CD4-positive, alpha-beta T cell (primary cell): ENCODE results near the gene EHD2. TPM values are rescaled to one million over a fixed set of nuclear protein-coding genes. Genes with fewer than 3 reads are reported as not detected.
"Not testable (repeated sequence)": the region's sequence is repeated elsewhere in the genome, so short reads cannot be mapped to it uniquely, and the experiment has no call there.

Experiments used
- ATAC-seq: fragments of 200-7000 bp; cut with Tn5 transposase; one replicate; pipeline ENCODE4 v1.10.0; 2022; ENCODE audit warnings: mild to moderate bottlenecking; ENCODE audit not compliant: poor library complexity
- CTCF ChIA-PET: fragments of 350-600 bp; sonication (Branson Sonifier 250); formaldehyde crosslinking; loops from one replicate; lab custom pipeline; 2021; ENCODE audit warnings: antibody characterized with exemption, inconsistent platforms; lab: Charles Lee
- POLR2A ChIA-PET: fragments of 350-600 bp; sonication (Branson Sonifier 250); formaldehyde crosslinking; loops from one replicate; lab custom pipeline; 2021; ENCODE audit warnings: antibody characterized with exemption, inconsistent platforms; lab: Charles Lee
- DNase-seq, 14 experiments: peaks; one replicate each; pipeline ENCODE4 v3.0.0-alpha.2; 2013 to 2020; ENCODE audit warnings: mixed read lengths in 2 of 14
- H3K27ac ChIP-seq, 2 donors: one replicate each; pipeline versions ENCODE4 v1.5.1 to v1.7.0; 2013; ENCODE audit warnings: low read length in 2 of 2, low read depth in 1 of 2, mild to moderate bottlenecking in 1 of 2
- H3K27me3 ChIP-seq, 2 experiments: 1 replicate in 1 of 2; 2 replicates in 1 of 2; pipeline versions ENCODE4 v1.6.1 to v1.7.0; 2013; ENCODE audit warnings: low read length in 2 of 2, control low read depth in 1 of 2, mild to moderate bottlenecking in 1 of 2, moderate library complexity in 1 of 2; ENCODE audit not compliant: insufficient read depth in 2 of 2, control insufficient read depth in 1 of 2
- H3K36me3 ChIP-seq: one replicate; pipeline ENCODE4 v1.6.1; 2013; ENCODE audit warnings: low read length, control low read depth; ENCODE audit not compliant: insufficient read depth
- H3K4me1 ChIP-seq: one replicate; pipeline ENCODE4 v1.6.1; 2013; ENCODE audit warnings: low read length, control low read depth; ENCODE audit not compliant: insufficient read depth
- H3K4me3 ChIP-seq: one replicate; pipeline ENCODE4 v1.5.1; 2013; ENCODE audit warnings: mild to moderate bottlenecking, low read length, moderate library complexity
- H3K9me3 ChIP-seq, 2 experiments: 1 replicate in 1 of 2; 2 replicates in 1 of 2; pipeline versions ENCODE4 v1.6.1 to v1.7.0; 2013; ENCODE audit warnings: low read length in 2 of 2, mild to moderate bottlenecking in 2 of 2, control low read depth in 1 of 2, moderate library complexity in 1 of 2; ENCODE audit not compliant: control insufficient read depth in 1 of 2, insufficient read depth in 1 of 2
- H3K27ac Mint-ChIP-seq: one replicate; pipeline ENCODE4 v1.8.0; 2020; ENCODE audit warnings: mixed read lengths
- H3K27me3 Mint-ChIP-seq: one replicate; pipeline ENCODE4 v1.8.0; 2021; ENCODE audit warnings: mixed read lengths
- H3K36me3 Mint-ChIP-seq: one replicate; pipeline ENCODE4 v1.8.0; 2021; ENCODE audit warnings: low read depth, mixed read lengths
- H3K4me1 Mint-ChIP-seq: one replicate; pipeline ENCODE4 v1.8.0; 2021; ENCODE audit warnings: low read depth, mixed read lengths
- H3K4me3 Mint-ChIP-seq: one replicate; pipeline ENCODE4 v1.8.0; 2020; ENCODE audit warnings: mild to moderate bottlenecking, mixed read lengths
- H3K9me3 Mint-ChIP-seq: one replicate; pipeline ENCODE4 v1.8.0; 2020; ENCODE audit warnings: mixed read lengths
- CTCF ChIP-seq: fragments of 200-600 bp; IDR thresholded peaks from one replicate; pipeline ENCODE4 v1.8.0; 2022; ENCODE audit warnings: antibody characterized with exemption, mild to moderate bottlenecking
- intact Hi-C, 2 experiments: fragments of 100-400 bp; cut with DNase I in 1 of 2; cut with micrococcal nuclease in 1 of 2; formaldehyde crosslinking; loops; one replicate each; pipeline versions ENCODE4 v1.15.1 to v1.9.0; 2023 to 2025; cut with DNase I, micrococcal nuclease
- total RNA-seq, 174 experiments: library from RNA in 2 of 174; stranded (reverse) in 2 of 174; gene quantifications; one replicate each; pipeline ENCODE4 v1.2.3 and lab custom pipeline; 2021 to 2026

EHD2 gene
- total RNA-seq, 2 experiments from 2014 or later: 0.16 TPM; not detected in 1

GRCh38 chr19:47776568-47776967, 63.3 kb downstream of the EHD2 start:
- Mint-ChIP-seq H3K4me3 (peak overlapping the region; percentile 91), H3K4me1 (peaks cover 24% of the 10 kb centered on the region), H3K36me3 (peaks cover 17% of the 10 kb centered on the region), H3K9me3 (no peaks in the 10 kb centered on the region), H3K27ac (peak overlapping the region; percentile 15), H3K27me3 (no peaks in the 10 kb centered on the region)
- Histone ChIP-seq H3K4me1 (peaks cover 34% of the 10 kb centered on the region), H3K27me3 (no peaks in the 10 kb centered on the region), H3K4me3 (no peak overlapping the region), H3K27ac (no peak overlapping the region), H3K36me3 (peaks cover 4% of the 10 kb centered on the region), H3K9me3 (no peaks in the 10 kb centered on the region)
- POLR2A ChIA-PET: no interaction called here
- ATAC-seq (no peak), DNase-seq (no peak)
- no peak for TF ChIP-seq CTCF
- CTCF ChIA-PET: no interaction called here
- intact Hi-C loops: no loop called here

- H3K36me3 Mint-ChIP-seq: peaks cover 26% of the 10 kb centered on the region
- H3K27ac Mint-ChIP-seq: peak overlapping the region; percentile 90
- H3K4me1 Mint-ChIP-seq: peaks cover 29% of the 10 kb centered on the region
- POLR2A ChIA-PET: interaction anchor here (0.6 to 1.0 kb wide), 2 partner anchors 32 to 40 kb away, joined by 4 to 7 read pairs; partner anchors contain the start of gene NOP53
- H3K27me3 ChIP-seq, H3K36me3 ChIP-seq, DNase-seq, H3K9me3 ChIP-seq, CTCF ChIA-PET, H3K9me3 Mint-ChIP-seq, H3K27me3 Mint-ChIP-seq, ATAC-seq: not testable (repeated sequence)
- peak overlapping the region; percentile 91 for H3K4me3 Mint-ChIP-seq
- Histone ChIP-seq H3K4me1 (peaks cover 34% of the 10 kb centered on the region), H3K4me3 (peak overlapping the region; percentile 88), H3K27ac (peak overlapping the region in 1 of 2 donors; percentile 77)
- intact Hi-C loops: loop anchor here in 1 of 2 experiments (2.0 kb wide), 1 partner anchor 35 kb away; no protein-coding TSS in a partner anchor
Measured at GRCh38 chr19:47777245-47778048, 64.2 kb downstream of the EHD2 start.

- H3K4me1 ChIP-seq: peaks cover 34% of the 10 kb centered on the region
- intact Hi-C loops: loop anchor here in 1 of 2 experiments (2.0 kb wide), 1 partner anchor 36 kb away; no protein-coding TSS in a partner anchor
- Mint-ChIP-seq H3K9me3 (no peaks in the 10 kb centered on the region), H3K4me3 (peak within 1 kb of the TSS; percentile 91), H3K27ac (peak within 1 kb of the TSS; percentile 90), H3K4me1 (peaks cover 29% of the 10 kb centered on the region), H3K27me3 (no peaks in the 10 kb centered on the region), H3K36me3 (peaks cover 34% of the 10 kb centered on the region)
- H3K9me3 ChIP-seq: no peaks in the 10 kb centered on the region
- H3K27ac ChIP-seq: peak within 1 kb of the TSS; percentile 77 to 97
- TF ChIP-seq CTCF: no peak
- H3K4me3 ChIP-seq: peak within 1 kb of the TSS; percentile 88
- no peaks in the 10 kb centered on the region for H3K27me3 ChIP-seq
- POLR2A ChIA-PET: interaction anchor here (0.6 to 1.0 kb wide), 3 partner anchors 32 to 237 kb away, joined by 3 to 7 read pairs (median 4); partner anchors contain the start of gene NOP53
- DNase-seq (peak; percentile 58 to 87 (median 72)), ATAC-seq (peak; percentile 91)
- CTCF ChIA-PET: interaction anchor here (0.6 kb wide), 1 partner anchor 11 kb away, joined by 3 read pairs; no protein-coding TSS in a partner anchor
- H3K36me3 ChIP-seq: peaks cover 11% of the 10 kb centered on the region
Measured at GRCh38 chr19:47778049-47778953, 65.1 kb downstream of the EHD2 start, which contains the start of gene SELENOW. TSS of gene SELENOW (plus strand) at chr19:47778703. CDS start at chr19:47778786, 83 bp downstream.
